Stimulated activated naive CD4-positive, alpha-beta T cell (primary cell): ENCODE measurements around the gene NUTM1.
A peak's percentile ranks its signal among the peaks of the same experiment; 100 is the strongest.

Experiments used
- DNase-seq, 6 experiments: peaks; one replicate each; lab custom pipeline; 2025; lab: John Stamatoyannopoulos, UW

Gene NUTM1, protein sequence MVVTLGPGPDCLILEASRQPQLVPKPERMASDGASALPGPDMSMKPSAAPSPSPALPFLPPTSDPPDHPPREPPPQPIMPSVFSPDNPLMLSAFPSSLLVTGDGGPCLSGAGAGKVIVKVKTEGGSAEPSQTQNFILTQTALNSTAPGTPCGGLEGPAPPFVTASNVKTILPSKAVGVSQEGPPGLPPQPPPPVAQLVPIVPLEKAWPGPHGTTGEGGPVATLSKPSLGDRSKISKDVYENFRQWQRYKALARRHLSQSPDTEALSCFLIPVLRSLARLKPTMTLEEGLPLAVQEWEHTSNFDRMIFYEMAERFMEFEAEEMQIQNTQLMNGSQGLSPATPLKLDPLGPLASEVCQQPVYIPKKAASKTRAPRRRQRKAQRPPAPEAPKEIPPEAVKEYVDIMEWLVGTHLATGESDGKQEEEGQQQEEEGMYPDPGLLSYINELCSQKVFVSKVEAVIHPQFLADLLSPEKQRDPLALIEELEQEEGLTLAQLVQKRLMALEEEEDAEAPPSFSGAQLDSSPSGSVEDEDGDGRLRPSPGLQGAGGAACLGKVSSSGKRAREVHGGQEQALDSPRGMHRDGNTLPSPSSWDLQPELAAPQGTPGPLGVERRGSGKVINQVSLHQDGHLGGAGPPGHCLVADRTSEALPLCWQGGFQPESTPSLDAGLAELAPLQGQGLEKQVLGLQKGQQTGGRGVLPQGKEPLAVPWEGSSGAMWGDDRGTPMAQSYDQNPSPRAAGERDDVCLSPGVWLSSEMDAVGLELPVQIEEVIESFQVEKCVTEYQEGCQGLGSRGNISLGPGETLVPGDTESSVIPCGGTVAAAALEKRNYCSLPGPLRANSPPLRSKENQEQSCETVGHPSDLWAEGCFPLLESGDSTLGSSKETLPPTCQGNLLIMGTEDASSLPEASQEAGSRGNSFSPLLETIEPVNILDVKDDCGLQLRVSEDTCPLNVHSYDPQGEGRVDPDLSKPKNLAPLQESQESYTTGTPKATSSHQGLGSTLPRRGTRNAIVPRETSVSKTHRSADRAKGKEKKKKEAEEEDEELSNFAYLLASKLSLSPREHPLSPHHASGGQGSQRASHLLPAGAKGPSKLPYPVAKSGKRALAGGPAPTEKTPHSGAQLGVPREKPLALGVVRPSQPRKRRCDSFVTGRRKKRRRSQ

DNA sequence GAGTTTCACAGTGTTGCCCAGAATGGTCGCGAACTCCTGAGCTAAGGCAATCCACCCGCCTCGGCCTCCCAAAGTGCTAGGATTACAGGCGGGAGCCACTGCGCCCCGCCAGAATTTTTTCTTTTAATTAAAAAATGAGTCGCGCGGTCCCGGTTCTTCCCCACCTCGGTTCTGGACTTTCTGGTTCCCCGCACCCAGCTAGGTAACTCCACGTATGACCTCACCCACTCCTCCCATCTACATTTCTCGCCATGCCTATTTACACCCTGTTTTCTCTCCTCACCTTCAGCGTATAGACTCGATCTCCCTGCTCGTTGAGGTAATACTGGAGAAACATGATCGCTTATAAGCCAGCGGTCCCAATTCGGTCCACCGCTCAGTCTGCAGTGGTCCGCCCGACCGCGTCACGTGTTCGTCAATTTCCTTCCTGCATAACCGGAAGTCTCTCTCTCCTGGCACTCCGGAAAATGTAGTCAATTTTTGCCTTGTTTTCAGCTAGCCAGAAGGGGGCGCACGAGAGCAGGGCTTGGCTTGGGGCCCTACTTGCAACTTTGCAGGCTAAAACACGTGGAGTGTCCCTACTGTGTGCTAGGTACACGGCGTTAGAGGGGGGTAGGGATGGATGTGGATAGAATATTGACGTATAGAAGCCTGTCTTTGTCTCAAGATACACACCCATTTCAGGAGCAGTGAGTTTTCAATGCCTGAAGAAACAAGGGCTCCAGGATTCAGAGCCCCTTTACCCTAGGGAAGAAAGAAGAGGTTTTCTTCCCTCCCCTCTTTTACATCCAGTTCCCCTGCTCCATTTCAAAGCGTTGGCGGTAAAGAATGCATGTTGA is at the start of gene NUTM1, which contains the start of gene NOP10:
TSS of gene NUTM1 (plus strand) at position 579 of the 839 bp plus-strand sequence. CDS start 382 bp downstream, outside the sequence.
TSS of gene NOP10 (minus strand) at position 400 of the 839 bp plus-strand sequence. CDS start at position 337, 63 bp downstream.
- DNase-seq: peak; percentile 82 to 93 (median 88)

DNA sequence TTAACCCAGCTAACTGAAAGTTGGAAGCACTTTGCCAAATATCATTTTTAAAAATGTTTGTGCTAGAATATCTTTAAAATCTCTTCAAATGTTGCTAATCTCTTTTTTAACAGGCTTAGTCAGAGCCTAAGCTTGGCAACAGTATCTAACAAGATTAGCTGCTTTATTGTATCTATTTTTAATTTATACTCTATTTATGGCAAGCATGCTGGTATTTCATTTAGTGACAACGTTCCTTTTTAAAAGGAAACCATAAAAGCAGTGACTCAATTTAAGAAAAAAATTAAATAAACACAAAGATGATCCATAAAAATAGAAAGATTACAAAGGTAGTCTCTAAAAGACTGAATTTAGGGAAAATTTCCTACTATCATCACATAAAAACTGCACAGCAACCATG is 46.1 kb upstream of the NUTM1 start:
- DNase-seq: no peak

DNA sequence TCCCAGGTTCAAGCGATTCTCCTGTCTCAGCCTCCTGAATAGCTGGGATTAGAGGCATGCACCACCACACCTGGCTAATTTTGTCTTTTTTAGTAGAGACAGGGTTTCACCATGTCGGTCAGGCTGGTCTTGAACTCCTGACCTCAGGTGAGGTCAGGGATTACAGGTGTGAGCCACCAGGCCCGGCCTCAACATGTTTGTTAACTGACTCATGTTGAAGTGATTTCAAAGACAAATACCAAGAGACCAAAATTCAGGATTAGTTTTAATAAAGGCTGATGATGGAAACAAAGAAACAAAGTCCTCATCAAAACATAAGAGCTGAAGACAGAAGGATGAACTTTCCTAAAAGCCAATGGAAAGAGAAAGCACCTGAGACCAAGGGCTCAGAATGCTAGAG is 42.1 kb upstream of the NUTM1 start:
- DNase-seq: no peak

DNA sequence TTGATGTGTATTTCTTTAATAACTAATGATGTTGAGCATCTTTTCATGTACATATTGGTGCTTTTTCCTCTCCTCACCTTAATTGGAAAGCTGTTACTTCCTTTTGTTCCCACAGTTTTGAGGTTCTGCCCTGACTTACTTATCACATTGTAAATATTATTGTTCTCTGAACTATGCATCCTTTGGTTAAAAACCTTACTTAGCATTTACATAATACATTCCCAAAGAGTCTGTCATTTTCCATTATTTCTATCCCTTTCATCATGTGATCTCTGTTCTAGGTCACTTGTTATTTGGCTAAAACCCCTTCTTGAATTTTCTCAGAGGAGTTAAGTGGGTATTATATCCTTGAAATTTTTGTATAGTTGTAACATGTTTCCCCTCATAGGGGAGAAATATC is 38.5 kb upstream of the NUTM1 start:
- no peak for DNase-seq

DNA sequence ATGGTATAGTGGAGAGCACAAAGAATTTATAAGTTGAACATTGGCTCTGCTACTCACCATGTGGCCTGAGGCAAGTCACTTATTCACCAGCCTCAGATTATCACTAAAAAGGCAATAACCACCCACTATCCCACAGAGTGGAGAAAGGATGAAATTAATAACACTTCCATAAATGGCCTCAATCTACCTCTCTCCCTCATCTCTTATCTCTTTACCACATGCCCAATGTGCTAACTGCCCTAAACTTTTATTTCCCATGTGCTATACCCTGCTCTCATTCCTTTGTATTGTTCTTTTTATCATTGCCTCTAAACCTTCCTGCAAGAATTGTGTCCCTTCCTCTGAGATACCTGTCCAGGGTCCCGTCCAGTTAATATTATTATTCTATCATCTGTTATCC is 31.6 kb upstream of the NUTM1 start:
- DNase-seq: no peak

DNA sequence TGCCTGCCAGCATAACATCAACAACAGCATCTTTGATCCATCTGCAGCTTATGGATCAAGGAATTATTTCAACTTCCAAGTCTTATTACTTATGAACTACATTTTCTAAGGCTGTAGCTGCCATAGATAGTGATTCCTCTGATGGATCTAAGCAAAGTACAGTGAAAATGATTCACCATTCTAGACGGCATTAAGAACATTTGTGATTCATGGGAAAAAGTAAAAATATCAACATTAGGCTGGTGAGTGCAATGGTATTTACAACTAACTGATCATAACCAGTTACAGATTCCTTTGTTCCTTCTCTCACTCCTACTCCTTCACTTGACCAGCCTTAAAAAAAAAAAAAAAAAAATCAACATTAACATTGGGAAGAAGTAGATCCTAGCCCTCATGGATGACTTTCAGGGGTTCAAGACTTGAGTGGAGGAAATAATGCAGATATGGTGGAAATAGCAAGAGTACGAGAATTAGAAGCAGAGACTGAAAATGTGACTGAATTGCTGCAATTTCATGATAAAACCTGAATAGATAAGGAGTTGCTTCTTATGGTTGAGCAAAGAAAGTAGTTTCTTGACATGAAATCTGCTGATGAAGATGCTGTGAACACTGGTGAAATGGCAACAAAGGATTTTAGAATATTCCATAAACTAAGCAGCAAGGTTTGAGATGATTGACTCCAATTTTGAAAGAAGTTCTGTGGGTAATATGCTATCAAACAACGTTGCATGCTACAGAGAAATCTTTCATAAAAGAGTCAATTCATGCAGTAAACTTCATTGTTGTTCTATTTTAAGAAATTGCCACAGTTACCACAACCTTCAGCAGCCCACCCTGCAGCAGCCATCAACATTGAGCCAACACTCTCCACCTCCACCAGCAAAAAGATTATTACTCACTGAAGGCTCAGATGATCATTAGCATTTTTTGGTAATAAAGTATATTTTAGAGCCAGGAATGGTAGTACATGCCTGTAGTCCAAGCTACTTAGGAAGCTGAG is 28.3 kb upstream of the NUTM1 start:
- no peak for DNase-seq

DNA sequence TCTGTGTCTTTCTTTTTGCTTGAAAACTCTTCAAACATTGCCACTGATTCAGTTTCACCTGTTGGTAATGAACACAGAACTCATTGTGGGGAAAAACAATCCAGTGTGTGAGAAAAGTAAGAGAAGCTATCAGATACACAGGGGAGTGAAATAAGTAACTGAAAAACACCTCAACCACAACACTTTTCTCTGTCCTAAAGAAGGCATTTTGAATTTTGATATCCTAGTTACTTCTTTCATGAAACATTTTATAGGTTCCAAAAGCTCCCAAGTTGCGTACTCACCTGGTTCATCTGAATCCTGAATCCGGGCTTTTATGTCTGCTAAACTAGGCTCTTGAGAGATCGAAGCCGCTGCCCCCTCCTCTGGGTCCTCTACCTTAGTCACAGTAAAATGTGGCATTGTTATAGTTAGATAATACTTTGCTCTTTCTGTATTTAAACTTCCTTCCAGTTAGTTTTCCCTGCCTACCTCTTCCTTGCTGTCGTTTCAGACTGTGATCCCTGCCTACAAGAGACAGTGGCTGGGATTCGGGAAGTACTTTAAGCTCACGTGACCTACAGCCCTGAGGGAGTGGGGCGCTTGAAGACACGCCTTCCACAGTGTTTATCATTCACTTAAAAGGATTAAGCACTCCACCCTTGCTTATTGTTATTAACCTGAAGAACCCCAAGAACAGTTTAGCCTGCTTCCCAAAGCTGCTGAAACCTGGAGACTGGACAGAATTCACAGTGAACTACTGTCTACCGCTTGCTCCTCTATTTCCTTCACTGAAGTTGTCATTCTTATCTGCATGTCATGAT is 24.6 kb upstream of the NUTM1 start:
- DNase-seq: peak in 5 of 6 experiments; percentile 9 to 59 (median 31)

DNA sequence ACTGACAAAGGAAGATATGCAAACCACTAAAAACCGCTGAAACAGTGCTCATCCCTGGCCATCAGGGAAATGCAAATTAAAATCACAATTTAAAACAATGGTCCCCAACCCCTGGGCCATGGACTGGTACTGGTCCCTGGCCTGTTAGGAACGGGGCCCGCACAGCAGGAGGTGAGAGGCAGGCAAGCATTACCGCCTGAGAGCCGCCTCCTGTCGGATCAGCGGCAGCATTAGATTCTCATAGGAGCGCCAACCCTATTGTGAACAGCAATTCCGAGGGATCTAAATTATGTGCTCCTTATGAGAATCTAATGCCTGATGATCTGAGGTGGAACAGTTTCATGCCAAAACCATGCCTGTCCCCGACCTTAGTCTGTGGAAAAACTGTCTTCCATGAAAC is 19.9 kb upstream of the NUTM1 start:
- no peak for DNase-seq

DNA sequence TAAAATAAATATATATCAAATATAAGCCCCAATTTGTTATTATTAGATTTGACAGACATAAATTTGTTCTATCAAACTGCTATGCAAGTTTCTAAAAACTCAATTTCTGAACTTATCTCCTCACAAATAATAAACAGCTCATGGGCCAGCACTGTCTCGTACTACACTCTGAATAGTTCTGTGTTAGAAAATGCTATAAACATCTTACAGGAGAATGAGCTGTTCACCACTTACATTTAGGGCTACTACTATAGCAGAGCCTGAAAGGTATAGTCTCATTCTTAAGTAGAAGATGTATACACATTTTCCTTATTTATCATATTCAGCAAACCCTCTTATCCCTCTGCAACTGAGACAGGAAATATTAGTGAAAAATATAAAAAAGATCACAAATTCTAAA is 18.2 kb upstream of the NUTM1 start:
- no peak for DNase-seq

DNA sequence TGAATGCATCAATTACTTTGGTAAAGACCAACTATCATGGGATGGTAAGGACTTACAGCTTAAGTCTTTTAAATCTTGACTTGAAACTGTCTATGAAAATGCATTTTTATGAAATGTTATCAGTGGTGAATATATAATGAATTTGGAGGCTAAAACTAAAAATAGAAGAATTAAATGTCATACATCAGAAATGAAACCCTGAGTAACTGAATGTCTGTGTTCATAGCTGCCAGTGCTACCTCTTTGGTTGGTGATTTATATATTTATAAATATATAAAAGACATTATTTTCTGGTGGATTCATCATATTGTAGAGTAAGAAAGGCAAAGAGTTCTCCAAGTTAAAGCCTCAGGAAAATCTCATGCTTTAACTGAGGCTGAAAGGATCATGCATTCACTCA is 17.7 kb upstream of the NUTM1 start:
- DNase-seq: no peak

DNA sequence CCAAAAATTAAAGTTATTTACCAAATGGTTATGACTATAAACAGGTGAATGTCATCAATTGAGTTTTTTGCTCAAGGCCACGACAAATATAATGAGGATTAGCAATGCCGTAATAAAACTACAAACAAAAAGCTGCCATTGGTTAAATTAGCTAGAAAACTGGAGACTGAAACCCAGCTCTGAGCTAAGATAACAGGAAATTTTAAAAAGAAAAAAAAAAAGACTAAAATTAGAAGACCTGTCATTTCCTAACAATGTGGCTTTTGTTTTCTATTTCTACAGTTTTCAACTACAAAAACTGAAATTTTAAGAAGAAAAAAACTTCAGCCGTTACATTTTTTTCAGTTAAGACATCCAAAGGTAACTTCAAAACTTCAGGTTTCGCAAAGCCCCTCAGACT is 15.2 kb upstream of the NUTM1 start:
- DNase-seq: peak in 3 of 6 experiments; percentile 5 to 40 (median 13)

DNA sequence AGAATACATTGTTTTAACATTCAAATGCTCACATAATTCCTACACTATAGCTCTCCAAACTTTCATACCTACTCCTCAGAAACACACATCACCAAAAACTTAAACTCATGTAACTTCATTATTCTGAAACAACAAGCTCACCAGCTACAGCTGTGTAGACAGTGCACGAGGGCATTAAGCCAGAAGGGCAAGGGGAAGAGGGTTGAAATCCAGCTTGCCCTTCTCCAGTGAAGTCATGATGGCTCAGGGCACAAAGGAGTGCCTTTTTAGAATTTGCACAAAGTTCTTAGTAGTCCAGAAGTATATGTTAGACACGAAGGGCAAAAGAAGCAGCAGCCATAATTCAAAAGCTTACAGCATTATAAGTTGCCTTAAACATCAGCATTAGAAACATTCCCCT is 14.1 kb upstream of the NUTM1 start:
- DNase-seq: no peak

DNA sequence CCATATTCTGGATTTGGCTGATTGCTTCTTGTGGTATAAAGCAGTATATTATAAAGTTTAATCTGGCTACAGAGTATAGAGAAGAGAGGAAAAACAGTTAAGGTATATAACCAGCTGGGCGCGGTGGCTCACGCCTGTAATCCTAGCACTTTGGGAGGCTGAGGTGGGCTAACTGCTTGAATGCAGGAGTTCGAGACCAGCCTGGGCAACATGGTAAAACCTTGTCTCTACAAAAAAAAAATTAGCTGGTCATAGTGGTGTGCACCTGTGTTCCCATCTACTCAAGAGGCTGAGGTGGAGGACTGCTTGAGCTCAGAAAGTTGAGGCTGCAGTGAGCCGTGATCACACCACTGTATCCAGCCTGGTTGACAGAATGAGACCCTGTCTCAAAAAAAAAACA is 12.8 kb upstream of the NUTM1 start:
- DNase-seq: no peak

DNA sequence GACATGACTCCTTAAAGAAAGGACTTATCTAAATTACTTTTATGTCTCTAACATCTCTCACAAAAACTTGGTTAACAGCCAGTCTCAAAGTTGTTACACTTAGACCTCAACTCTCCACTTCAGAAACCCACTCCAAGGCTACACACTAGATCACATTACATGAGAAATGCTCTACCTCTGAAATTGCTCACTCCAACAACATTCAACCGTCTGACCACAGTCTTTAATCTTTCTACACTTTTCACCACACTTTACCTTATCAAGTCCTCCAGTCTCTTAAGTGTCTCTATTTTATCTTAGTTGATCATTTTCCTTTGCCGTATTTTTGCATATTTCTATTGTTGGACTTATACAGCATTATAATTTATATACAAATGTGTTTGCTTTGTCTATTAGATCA is 11.3 kb upstream of the NUTM1 start:
- peak in 2 of 6 experiments; percentile 7 to 14 for DNase-seq

DNA sequence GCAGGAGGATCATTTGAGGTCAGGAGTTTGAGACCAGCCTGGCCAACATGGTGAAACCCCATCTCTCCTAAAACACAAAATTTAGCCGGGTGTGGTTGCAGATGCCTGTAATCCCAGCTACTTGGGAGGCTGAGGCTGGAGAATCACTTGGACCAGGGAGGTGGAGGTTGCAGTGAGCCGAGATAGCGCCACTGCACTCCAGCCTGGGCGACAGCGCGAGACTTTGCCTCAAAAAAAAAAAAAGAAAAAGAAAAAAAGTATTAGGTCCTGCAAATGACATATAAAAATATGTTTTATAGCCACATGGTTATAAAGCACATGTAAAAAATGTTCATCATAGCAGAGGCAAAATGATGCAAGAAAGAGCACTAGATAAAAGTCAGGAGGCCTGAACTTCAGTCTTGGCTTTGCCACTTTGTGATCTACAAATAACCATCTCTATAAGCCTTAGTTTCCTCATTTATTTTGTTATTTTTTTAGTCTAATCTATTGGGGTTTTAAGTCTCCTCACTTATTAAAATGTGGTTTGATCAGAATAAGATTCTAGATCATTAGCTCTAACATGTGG is 10.5 kb upstream of the NUTM1 start:
- DNase-seq: no peak

DNA sequence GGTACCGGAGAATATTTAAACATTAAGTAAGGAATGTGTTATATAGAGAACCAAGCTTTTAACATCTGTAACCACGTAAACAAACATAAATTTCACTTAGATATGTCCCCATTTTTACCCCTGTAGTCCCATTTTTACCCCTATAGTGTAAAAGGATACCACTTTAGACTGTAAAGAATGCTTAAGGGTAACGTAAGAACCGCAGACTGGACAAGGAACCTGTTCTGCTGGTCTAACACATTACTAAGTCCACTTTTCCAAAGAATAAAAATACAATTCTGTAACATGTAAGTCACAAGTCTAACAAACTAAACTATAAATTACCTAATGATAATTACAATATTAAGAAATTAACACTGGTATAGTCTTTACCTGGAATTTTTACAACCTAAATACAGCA is 8.4 kb upstream of the NUTM1 start:
- DNase-seq: no peak

DNA sequence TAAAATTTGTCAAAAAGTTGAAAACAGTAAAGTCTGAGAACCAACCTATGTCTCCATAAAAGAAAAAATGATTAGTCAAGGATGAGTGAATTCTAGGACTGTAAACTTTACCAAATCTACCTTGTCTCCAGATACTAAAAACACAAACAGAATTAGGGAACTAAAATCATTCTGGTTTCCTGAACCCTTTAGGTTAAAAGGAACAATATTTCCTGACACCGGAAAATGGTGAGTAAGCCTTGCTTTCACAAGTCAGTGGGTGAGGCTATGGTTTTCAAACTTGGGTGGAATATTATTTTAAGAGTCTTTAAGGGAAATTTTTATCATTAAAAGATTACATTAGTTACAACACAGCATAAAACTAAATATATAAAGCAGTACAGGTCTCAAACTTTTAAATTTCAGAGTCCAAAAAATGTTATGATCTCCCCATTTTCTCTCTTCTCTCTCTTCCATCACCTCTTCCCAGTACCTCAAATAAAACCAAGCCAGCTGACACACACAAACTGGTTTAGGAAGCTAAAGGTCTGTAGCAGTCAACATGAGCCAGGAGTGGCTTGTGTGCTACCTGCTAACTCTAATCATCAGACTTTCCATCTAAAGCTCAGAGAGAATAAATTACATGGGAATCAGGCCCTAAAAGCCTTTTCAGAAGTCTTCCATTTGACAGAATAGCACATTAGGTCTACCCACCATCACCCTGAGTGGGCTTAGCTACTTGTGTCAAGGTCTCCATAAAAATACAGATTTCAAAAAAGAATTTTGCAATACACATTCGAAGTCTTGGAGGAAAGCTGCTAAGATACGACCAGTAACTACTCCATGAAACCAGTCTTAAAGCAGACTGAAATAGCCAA is 7.7 kb upstream of the NUTM1 start:
- peak in 1 of 6 experiments; percentile 6 for DNase-seq
